Thyroid gland (tissue), 4 donors: ENCODE measurements around the gene SYNPO2L.
"Not testable (repeated sequence)": the region's sequence is repeated elsewhere in the genome, so short reads cannot be mapped to it uniquely, and the experiment has no call there.

Experiments used
- CTCF ChIP-seq, 6 experiments: fragments of 200-600 bp in 3 of 6; fragments of 450-650 bp in 3 of 6; sonication (generic) in 3 of 6; IDR thresholded peaks; one replicate each; pipeline ENCODE4 v1.5.1; 2016 to 2019; ENCODE audit warnings: antibody characterized with exemption in 6 of 6, mild to moderate bottlenecking in 2 of 6, inconsistent platforms in 1 of 6, moderate library complexity in 1 of 6
- POLR2A ChIP-seq, 2 donors: fragments of 450-650 bp; IDR thresholded peaks; one replicate each; pipeline ENCODE4 v1.6.1; 2017; ENCODE audit warnings: antibody characterized with exemption in 2 of 2, mild to moderate bottlenecking in 2 of 2, moderate library complexity in 1 of 2

- TF ChIP-seq POLR2A, CTCF (IDR thresholded peaks at IDR 0.05): not testable (repeated sequence)
These were observed 9.8 kb upstream of the SYNPO2L start for GRCh38 chr10:73665581-73665980.
